HepG2 (cell line): ENCODE results near the gene DENND4C. TPM values are rescaled to one million over a fixed set of nuclear protein-coding genes. Genes with fewer than 3 reads are reported as not detected.

Experiments used
- ATM ChIP-seq: fragments of 450-650 bp; IDR thresholded peaks from 2 replicates; pipeline ENCODE4 v1.7.1; 2017; ENCODE audit warnings: mild to moderate bottlenecking, borderline replicate concordance
- MBNL3 ChIP-seq: fragments of 250-450 bp; sonication (Bioruptor Pico); conservative IDR thresholded peaks from 2 replicates; pipeline ENCODE4 v1.8.0; 2022; ENCODE audit warnings: mild to moderate bottlenecking, inconsistent platforms
- MXI1 ChIP-seq: IDR thresholded peaks from 3 replicates; pipeline ENCODE4 v1.6.1; 2012; ENCODE audit warnings: low read depth, low read length, inconsistent platforms, borderline replicate concordance
- SIX1 ChIP-seq: sonication (generic); formaldehyde crosslinking; IDR thresholded peaks from 2 replicates; pipeline ENCODE4 v1.4.0; 2020; ENCODE audit warnings: missing genetic modification reagents, borderline replicate concordance
- ZNF33B ChIP-seq: sonication (generic); formaldehyde crosslinking; IDR thresholded peaks from 2 replicates; pipeline ENCODE4 v1.5.1; 2020; ENCODE audit warnings: mild to moderate bottlenecking, missing genetic modification reagents
- ZNF772 ChIP-seq: sonication (generic); formaldehyde crosslinking; IDR thresholded peaks from 2 replicates; pipeline ENCODE4 v1.5.0; 2020; ENCODE audit warnings: mild to moderate bottlenecking, missing genetic modification reagents
- polyA plus RNA-seq, 8 experiments: library from polyadenylated mRNA; depleted of rRNA in 3 of 8; stranded (reverse) in 7 of 8; unstranded in 1 of 8; fragments of >200 nt; fragmentation: Illumina TruSeq in 4 of 8; extraction: Trizol in 4 of 8; gene quantifications; 2 replicates each; pipeline versions ENCODE4 v1.2.1 to v1.2.3, GENCODE V29; 2011 to 2016; ENCODE audit warnings: low read depth in 4 of 8, missing spikeins in 1 of 8, mixed read lengths in 1 of 8; ENCODE audit not compliant: insufficient read depth in 1 of 8
- total RNA-seq, 5 experiments: library from RNA; depleted of rRNA; stranded (reverse); fragments of >200 nt; fragmentation: Illumina TruSeq; extraction: Trizol; gene quantifications; 2 replicates each; pipeline ENCODE4 v1.2.3, GENCODE V29; 2016; ENCODE audit warnings: low read depth in 1 of 5
- TF ChIP-seq, protein P1 (sequence below): sonication (generic); formaldehyde crosslinking; IDR thresholded peaks from 2 replicates; pipeline ENCODE4 v1.4.0; 2020; ENCODE audit warnings: missing genetic modification reagents, borderline replicate concordance
- TF ChIP-seq, protein P2 (sequence below): IDR thresholded peaks from 2 replicates; pipeline ENCODE4 v1.6.1; 2016; ENCODE audit warnings: mild to moderate bottlenecking
- TF ChIP-seq, protein P3 (sequence below): sonication (generic); formaldehyde crosslinking; IDR thresholded peaks from 2 replicates; pipeline ENCODE4 v1.4.0; 2020; ENCODE audit warnings: mild to moderate bottlenecking, missing genetic modification reagents
- TF ChIP-seq, protein P4 (sequence below): sonication (generic); formaldehyde crosslinking; IDR thresholded peaks from 2 replicates; pipeline ENCODE4 v1.5.0; 2020; ENCODE audit warnings: mild to moderate bottlenecking, missing genetic modification reagents

Gene DENND4C
- total and polyA plus RNA-seq, 2 of the 13 experiments (the other 11 are each of a cell fraction or from before 2014, with no cell fraction given): 19.1 to 27.2 TPM

DNA sequence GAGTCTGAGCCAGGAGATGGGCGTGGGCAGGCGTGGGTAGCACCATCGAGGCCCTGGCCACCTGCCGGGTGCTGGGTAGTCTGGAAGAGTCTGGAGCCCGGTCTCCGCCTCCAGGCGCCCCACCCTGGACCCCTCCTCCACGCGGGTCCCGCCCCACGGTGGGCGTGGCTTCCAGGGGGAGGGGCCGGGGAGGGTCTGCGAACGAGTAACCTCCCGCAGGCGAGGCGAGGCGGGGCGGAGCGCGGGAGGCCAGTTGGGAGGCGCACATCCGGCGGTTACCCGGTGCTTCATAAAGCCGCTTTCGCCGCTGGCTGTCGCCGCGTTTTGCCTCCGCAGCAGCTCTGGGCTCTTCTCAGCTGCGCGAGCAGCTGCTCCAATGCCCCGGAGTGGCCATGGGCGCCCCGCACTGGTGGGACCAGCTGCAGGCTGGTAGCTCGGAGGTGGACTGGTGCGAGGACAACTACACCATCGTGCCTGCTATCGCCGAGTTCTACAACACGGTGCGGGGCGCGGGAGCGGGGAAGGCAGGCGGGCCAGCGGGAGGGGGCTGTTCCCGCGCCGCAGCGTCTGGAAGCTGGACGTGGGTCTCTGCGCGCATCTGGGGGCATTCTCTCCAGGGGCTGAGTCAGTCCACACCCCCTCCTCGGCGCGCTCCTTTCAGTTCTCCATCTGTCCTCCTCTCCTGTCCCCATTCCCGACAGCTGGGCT, 178.4 kb downstream of the DENND4C start, which contains the start of gene ACER2 (continued):
- TF ChIP-seq, protein P1, sequence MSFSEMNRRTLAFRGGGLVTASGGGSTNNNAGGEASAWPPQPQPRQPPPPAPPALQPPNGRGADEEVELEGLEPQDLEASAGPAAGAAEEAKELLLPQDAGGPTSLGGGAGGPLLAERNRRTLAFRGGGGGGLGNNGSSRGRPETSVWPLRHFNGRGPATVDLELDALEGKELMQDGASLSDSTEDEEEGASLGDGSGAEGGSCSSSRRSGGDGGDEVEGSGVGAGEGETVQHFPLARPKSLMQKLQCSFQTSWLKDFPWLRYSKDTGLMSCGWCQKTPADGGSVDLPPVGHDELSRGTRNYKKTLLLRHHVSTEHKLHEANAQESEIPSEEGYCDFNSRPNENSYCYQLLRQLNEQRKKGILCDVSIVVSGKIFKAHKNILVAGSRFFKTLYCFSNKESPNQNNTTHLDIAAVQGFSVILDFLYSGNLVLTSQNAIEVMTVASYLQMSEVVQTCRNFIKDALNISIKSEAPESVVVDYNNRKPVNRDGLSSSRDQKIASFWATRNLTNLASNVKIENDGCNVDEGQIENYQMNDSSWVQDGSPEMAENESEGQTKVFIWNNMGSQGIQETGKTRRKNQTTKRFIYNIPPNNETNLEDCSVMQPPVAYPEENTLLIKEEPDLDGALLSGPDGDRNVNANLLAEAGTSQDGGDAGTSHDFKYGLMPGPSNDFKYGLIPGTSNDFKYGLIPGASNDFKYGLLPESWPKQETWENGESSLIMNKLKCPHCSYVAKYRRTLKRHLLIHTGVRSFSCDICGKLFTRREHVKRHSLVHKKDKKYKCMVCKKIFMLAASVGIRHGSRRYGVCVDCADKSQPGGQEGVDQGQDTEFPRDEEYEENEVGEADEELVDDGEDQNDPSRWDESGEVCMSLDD (CRISPR knock-in tag): 0 out of 2 replicates have a peak, but pooled peaks have one; percentile 58
- TF ChIP-seq, protein P2, sequence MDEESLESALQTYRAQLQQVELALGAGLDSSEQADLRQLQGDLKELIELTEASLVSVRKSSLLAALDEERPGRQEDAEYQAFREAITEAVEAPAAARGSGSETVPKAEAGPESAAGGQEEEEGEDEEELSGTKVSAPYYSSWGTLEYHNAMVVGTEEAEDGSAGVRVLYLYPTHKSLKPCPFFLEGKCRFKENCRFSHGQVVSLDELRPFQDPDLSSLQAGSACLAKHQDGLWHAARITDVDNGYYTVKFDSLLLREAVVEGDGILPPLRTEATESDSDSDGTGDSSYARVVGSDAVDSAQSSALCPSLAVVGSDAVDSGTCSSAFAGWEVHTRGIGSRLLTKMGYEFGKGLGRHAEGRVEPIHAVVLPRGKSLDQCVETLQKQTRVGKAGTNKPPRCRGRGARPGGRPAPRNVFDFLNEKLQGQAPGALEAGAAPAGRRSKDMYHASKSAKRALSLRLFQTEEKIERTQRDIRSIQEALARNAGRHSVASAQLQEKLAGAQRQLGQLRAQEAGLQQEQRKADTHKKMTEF (CRISPR knock-in tag): peak; percentile 60; the same call in 1 of the 2 replicates
- TF ChIP-seq MBNL3 (CRISPR knock-in tag) (no peak), SIX1 (no peak), ATM (no peak), MXI1 (peak; percentile 83), ZNF33B (CRISPR knock-in tag) (peak; percentile 60; the same call in 1 of the 2 replicates), ZNF772 (CRISPR knock-in tag) (no peak; the same call in 1 of the 2 replicates)
- TF ChIP-seq, protein P3, sequence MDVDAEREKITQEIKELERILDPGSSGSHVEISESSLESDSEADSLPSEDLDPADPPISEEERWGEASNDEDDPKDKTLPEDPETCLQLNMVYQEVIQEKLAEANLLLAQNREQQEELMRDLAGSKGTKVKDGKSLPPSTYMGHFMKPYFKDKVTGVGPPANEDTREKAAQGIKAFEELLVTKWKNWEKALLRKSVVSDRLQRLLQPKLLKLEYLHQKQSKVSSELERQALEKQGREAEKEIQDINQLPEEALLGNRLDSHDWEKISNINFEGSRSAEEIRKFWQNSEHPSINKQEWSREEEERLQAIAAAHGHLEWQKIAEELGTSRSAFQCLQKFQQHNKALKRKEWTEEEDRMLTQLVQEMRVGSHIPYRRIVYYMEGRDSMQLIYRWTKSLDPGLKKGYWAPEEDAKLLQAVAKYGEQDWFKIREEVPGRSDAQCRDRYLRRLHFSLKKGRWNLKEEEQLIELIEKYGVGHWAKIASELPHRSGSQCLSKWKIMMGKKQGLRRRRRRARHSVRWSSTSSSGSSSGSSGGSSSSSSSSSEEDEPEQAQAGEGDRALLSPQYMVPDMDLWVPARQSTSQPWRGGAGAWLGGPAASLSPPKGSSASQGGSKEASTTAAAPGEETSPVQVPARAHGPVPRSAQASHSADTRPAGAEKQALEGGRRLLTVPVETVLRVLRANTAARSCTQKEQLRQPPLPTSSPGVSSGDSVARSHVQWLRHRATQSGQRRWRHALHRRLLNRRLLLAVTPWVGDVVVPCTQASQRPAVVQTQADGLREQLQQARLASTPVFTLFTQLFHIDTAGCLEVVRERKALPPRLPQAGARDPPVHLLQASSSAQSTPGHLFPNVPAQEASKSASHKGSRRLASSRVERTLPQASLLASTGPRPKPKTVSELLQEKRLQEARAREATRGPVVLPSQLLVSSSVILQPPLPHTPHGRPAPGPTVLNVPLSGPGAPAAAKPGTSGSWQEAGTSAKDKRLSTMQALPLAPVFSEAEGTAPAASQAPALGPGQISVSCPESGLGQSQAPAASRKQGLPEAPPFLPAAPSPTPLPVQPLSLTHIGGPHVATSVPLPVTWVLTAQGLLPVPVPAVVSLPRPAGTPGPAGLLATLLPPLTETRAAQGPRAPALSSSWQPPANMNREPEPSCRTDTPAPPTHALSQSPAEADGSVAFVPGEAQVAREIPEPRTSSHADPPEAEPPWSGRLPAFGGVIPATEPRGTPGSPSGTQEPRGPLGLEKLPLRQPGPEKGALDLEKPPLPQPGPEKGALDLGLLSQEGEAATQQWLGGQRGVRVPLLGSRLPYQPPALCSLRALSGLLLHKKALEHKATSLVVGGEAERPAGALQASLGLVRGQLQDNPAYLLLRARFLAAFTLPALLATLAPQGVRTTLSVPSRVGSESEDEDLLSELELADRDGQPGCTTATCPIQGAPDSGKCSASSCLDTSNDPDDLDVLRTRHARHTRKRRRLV (CRISPR knock-in tag): no peak
- TF ChIP-seq, protein P4, sequence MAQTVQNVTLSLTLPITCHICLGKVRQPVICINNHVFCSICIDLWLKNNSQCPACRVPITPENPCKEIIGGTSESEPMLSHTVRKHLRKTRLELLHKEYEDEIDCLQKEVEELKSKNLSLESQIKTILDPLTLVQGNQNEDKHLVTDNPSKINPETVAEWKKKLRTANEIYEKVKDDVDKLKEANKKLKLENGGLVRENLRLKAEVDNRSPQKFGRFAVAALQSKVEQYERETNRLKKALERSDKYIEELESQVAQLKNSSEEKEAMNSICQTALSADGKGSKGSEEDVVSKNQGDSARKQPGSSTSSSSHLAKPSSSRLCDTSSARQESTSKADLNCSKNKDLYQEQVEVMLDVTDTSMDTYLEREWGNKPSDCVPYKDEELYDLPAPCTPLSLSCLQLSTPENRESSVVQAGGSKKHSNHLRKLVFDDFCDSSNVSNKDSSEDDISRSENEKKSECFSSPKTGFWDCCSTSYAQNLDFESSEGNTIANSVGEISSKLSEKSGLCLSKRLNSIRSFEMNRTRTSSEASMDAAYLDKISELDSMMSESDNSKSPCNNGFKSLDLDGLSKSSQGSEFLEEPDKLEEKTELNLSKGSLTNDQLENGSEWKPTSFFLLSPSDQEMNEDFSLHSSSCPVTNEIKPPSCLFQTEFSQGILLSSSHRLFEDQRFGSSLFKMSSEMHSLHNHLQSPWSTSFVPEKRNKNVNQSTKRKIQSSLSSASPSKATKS: no peak
